ENCODE measurements around the gene OR8J1. TPM values are rescaled to one million over a fixed set of nuclear protein-coding genes. Genes with fewer than 3 reads are reported as not detected.

The OR8J1 gene
- total RNA-seq, 2 experiments from 2014 or later, result not detected

GRCh38 chr11:56404393-56404792 lies 50.3 kb downstream of the OR8J1 start:
- CTCF ChIA-PET (ENCODE audit: unreplicated experiment), result no interaction called here
- BruUV-seq (replicated peaks), result no TSS peak

DNA sequence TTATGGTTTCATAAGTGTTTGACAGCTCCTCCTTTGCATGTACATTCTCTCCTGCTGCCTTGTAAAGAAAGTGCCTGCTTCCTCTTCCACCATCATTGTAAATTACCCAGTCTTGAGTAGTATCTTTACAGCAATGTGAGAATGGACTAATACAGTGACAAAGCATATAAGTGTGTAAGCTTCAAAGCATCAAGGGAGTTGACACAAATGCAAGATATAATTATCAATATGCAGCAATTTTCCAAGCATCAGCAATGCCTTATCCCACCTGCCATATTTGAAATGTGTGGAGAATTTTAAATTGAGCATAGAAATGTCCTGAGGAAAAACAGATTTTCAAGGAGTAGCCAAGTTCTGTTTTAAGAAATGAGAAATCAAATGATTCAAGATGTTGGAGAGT lies 56.7 kb downstream of the OR8J1 start:
- no peaks in the 10 kb centered on the region for H3K4me1 ChIP-seq (ENCODE audit: insufficient read depth, low read length, poor library complexity, severe bottlenecking)
- H3K9me3 ChIP-seq (ENCODE audit: low read length), result no peaks in the 10 kb centered on the region
- H3K79me2 ChIP-seq (ENCODE audit: insufficient read depth, low read depth, low read length), result no peaks in the 10 kb centered on the region
- no peak overlapping the region for H3K4me3 ChIP-seq (ENCODE audit: low read depth, low read length, poor library complexity, severe bottlenecking)
- BruUV-seq (replicated peaks), result no TSS peak
- CTCF ChIA-PET (ENCODE audit: unreplicated experiment), result no interaction called here
- H3K36me3 ChIP-seq (ENCODE audit: insufficient read depth, low read length), result no peaks in the 10 kb centered on the region
- TF ChIP-seq, protein P1, sequence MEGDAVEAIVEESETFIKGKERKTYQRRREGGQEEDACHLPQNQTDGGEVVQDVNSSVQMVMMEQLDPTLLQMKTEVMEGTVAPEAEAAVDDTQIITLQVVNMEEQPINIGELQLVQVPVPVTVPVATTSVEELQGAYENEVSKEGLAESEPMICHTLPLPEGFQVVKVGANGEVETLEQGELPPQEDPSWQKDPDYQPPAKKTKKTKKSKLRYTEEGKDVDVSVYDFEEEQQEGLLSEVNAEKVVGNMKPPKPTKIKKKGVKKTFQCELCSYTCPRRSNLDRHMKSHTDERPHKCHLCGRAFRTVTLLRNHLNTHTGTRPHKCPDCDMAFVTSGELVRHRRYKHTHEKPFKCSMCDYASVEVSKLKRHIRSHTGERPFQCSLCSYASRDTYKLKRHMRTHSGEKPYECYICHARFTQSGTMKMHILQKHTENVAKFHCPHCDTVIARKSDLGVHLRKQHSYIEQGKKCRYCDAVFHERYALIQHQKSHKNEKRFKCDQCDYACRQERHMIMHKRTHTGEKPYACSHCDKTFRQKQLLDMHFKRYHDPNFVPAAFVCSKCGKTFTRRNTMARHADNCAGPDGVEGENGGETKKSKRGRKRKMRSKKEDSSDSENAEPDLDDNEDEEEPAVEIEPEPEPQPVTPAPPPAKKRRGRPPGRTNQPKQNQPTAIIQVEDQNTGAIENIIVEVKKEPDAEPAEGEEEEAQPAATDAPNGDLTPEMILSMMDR (conservative IDR thresholded peaks at IDR 0.05; ENCODE audit: low read length), result no peak
- TF ChIP-seq EZH2phosphoT487 (IDR thresholded peaks at IDR 0.05; ENCODE audit: borderline replicate concordance, low read depth, low read length), result no peak
- no peaks in the 10 kb centered on the region for H3K9me2 ChIP-seq (ENCODE audit: insufficient read depth, low read length)
- no peak for DNase-seq (ENCODE audit: low spot score)
- POLR2A ChIA-PET, result no interaction called here
- H2AFZ ChIP-seq (ENCODE audit: low read length), result no peak overlapping the region
- no peaks in the 10 kb centered on the region for H4K20me1 ChIP-seq (ENCODE audit: insufficient read depth, low read length)
- no peak overlapping the region for H3K27ac ChIP-seq (ENCODE audit: low read depth, low read length, poor library complexity, severe bottlenecking)
- no peak overlapping the region for H3K4me2 ChIP-seq (ENCODE audit: low read length)
- intact Hi-C loops (cut with micrococcal nuclease; ENCODE audit: unreplicated experiment), result no loop called here

More at GRCh38 chr11:56404393-56404792, 50.3 kb downstream of the OR8J1 start:
- Histone ChIP-seq H3K4me3 (ENCODE audit: low read depth, low read length, poor library complexity, severe bottlenecking) (no peak overlapping the region), H3K27ac (ENCODE audit: low read depth, low read length, poor library complexity, severe bottlenecking) (no peak overlapping the region), H3K9me3 (ENCODE audit: low read length) (no peaks in the 10 kb centered on the region), H4K20me1 (ENCODE audit: insufficient read depth, low read length) (no peaks in the 10 kb centered on the region), H3K36me3 (ENCODE audit: insufficient read depth, low read length) (no peaks in the 10 kb centered on the region), H3K4me2 (ENCODE audit: low read length) (no peak overlapping the region), H3K79me2 (ENCODE audit: insufficient read depth, low read depth, low read length) (no peaks in the 10 kb centered on the region), H2AFZ (ENCODE audit: low read length) (no peak overlapping the region), H3K9me2 (ENCODE audit: insufficient read depth, low read length) (no peaks in the 10 kb centered on the region), H3K4me1 (ENCODE audit: insufficient read depth, low read length, poor library complexity, severe bottlenecking) (no peaks in the 10 kb centered on the region)
- no peak for DNase-seq (ENCODE audit: low spot score)
- TF ChIP-seq EZH2phosphoT487 (IDR thresholded peaks at IDR 0.05; ENCODE audit: borderline replicate concordance, low read depth, low read length), result no peak
- TF ChIP-seq, protein P1 (conservative IDR thresholded peaks at IDR 0.05; ENCODE audit: low read length), result no peak
- POLR2A ChIA-PET, result no interaction called here
- intact Hi-C loops (cut with micrococcal nuclease; ENCODE audit: unreplicated experiment), result no loop called here

Other genes with a start within 250 kb of the OR8J1 start
- gene OR8H3, start 231.9 kb upstream of the OR8J1 start, total RNA-seq (2014; rRNA removed; shearing (Covaris generic)), result not detected in 2 replicates
- not detected in 2 replicates for gene OR8H3, start 231.9 kb upstream of the OR8J1 start, total RNA-seq (2022)
- not detected in 2 replicates for gene OR8J3, start 214.1 kb upstream of the OR8J1 start, total RNA-seq (2014; rRNA removed; shearing (Covaris generic))
- not detected in 2 replicates for gene OR8J3, start 214.1 kb upstream of the OR8J1 start, total RNA-seq (2022)
- not detected in 2 replicates for gene OR8K5, start 194.0 kb upstream of the OR8J1 start, total RNA-seq (2014; rRNA removed; shearing (Covaris generic))
- gene OR8K5, start 194.0 kb upstream of the OR8J1 start, total RNA-seq (2022), result not detected in 2 replicates
- gene OR5J2, start 177.7 kb upstream of the OR8J1 start, total RNA-seq (2014; rRNA removed; shearing (Covaris generic)), result not detected in 2 replicates
- not detected in 2 replicates for gene OR5J2, start 177.7 kb upstream of the OR8J1 start, total RNA-seq (2022)
- not detected in 2 replicates for gene OR5T2, start 120.0 kb upstream of the OR8J1 start, total RNA-seq (2014; rRNA removed; shearing (Covaris generic))
- gene OR5T2, start 120.0 kb upstream of the OR8J1 start, total RNA-seq (2022), result not detected in 2 replicates
- not detected in 2 replicates for gene OR5T3, start 102.0 kb upstream of the OR8J1 start, total RNA-seq (2014; rRNA removed; shearing (Covaris generic))
- gene OR5T3, start 102.0 kb upstream of the OR8J1 start, total RNA-seq (2022), result not detected in 2 replicates
- gene OR5T1, start 80.1 kb upstream of the OR8J1 start, total RNA-seq (2014; rRNA removed; shearing (Covaris generic)), result not detected in 2 replicates
- not detected in 2 replicates for gene OR5T1, start 80.1 kb upstream of the OR8J1 start, total RNA-seq (2022)
- gene OR8H1, start 62.0 kb upstream of the OR8J1 start, total RNA-seq (2014; rRNA removed; shearing (Covaris generic)), result not detected in 2 replicates
- gene OR8H1, start 62.0 kb upstream of the OR8J1 start, total RNA-seq (2022), result not detected in 2 replicates
- gene OR8K3, start 39.1 kb upstream of the OR8J1 start, total RNA-seq (2014; rRNA removed; shearing (Covaris generic)), result not detected in 2 replicates
- not detected in 2 replicates for gene OR8K3, start 39.1 kb upstream of the OR8J1 start, total RNA-seq (2022)
- not detected in 2 replicates for gene OR8K1, start 8.3 kb upstream of the OR8J1 start, total RNA-seq (2014; rRNA removed; shearing (Covaris generic))
- not detected in 2 replicates for gene OR8K1, start 8.3 kb upstream of the OR8J1 start, total RNA-seq (2022)
- gene OR8U1, start 21.3 kb downstream of the OR8J1 start, total RNA-seq (2014; rRNA removed; shearing (Covaris generic)), result not detected in 2 replicates
- gene OR8U1, start 21.3 kb downstream of the OR8J1 start, total RNA-seq (2022), result not detected in 2 replicates
- gene OR5AL1, start 58.4 kb downstream of the OR8J1 start, total RNA-seq (2014; rRNA removed; shearing (Covaris generic)), result not detected in 2 replicates
- not detected in 2 replicates for gene OR5AL1, start 58.4 kb downstream of the OR8J1 start, total RNA-seq (2022)
- not detected in 2 replicates for gene OR5M3, start 119.1 kb downstream of the OR8J1 start, total RNA-seq (2014; rRNA removed; shearing (Covaris generic))
- gene OR5M3, start 119.1 kb downstream of the OR8J1 start, total RNA-seq (2022), result not detected in 2 replicates
- not detected in 2 replicates for gene OR5M8, start 137.1 kb downstream of the OR8J1 start, total RNA-seq (2014; rRNA removed; shearing (Covaris generic))
- gene OR5M8, start 137.1 kb downstream of the OR8J1 start, total RNA-seq (2022), result not detected in 2 replicates
- gene OR5M11, start 189.0 kb downstream of the OR8J1 start, total RNA-seq (2014; rRNA removed; shearing (Covaris generic)), result not detected in 2 replicates
- gene OR5M11, start 189.0 kb downstream of the OR8J1 start, total RNA-seq (2022), result not detected in 2 replicates
- not detected in 2 replicates for gene OR5M10, start 223.4 kb downstream of the OR8J1 start, total RNA-seq (2014; rRNA removed; shearing (Covaris generic))
- not detected in 2 replicates for gene OR5M10, start 223.4 kb downstream of the OR8J1 start, total RNA-seq (2022)

All from OCI-LY7 (cell line).